ENCODE results near the gene PIPOX. TPM values are rescaled to one million over a fixed set of nuclear protein-coding genes. Genes with fewer than 3 reads are reported as not detected.

The PIPOX gene
- total RNA-seq, 6 donors from 2014 or later, result 0.91 to 3.6 (median 2.2) TPM; not detected in 2

DNA sequence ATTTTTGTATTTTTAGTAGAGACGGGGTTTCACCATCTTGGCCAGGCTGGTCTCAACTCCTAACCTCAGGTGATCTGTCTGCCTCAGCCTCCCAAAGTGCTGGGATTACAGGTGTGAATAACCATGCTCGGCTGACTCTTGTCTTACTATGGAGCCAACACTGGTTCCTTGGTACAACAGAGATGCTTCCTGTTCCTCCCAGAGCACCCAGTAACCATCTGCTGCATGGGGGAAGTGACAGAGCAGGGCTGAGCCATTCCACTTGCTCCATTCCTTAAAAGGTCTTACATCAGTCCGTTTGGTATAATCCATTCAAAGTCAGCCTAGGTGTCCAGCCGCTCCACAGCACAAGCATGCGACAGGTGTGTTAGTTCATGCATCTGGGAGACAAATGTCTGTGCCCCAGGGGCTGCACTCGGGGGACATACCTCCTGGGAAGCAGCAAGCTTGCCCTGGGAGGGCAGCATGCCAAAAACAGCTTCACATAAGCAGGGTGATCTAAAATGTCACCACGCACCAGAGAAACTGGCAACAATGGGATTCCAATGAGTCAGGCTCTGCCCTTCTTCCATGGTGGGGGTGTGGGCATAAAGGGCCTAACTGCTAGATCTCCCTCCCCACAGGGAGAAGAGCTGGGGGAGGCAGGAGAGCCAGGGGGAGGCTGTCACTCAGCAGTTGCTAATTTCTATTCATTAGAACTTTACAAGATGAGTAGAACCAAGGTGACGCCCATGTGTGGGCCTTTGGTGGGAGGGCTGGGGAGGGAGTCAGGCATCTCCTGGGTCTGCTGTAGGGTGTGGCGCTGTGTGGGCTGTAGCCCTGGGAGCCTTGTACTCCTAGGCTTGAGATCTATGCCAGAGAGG, 35.5 kb downstream of the PIPOX start:
- H3K9me3 ChIP-seq, result no peaks in the 10 kb centered on the region
- no peaks in the 10 kb centered on the region for H3K27me3 ChIP-seq
- DNase-seq (no peak), ATAC-seq (ENCODE audit: low FRiP score in 2 of 2) (no peak)
- no peak overlapping the region for H3K4me3 ChIP-seq
- no peak for TF ChIP-seq POLR2A (IDR thresholded peaks at IDR 0.05)
- TF ChIP-seq, protein P1, sequence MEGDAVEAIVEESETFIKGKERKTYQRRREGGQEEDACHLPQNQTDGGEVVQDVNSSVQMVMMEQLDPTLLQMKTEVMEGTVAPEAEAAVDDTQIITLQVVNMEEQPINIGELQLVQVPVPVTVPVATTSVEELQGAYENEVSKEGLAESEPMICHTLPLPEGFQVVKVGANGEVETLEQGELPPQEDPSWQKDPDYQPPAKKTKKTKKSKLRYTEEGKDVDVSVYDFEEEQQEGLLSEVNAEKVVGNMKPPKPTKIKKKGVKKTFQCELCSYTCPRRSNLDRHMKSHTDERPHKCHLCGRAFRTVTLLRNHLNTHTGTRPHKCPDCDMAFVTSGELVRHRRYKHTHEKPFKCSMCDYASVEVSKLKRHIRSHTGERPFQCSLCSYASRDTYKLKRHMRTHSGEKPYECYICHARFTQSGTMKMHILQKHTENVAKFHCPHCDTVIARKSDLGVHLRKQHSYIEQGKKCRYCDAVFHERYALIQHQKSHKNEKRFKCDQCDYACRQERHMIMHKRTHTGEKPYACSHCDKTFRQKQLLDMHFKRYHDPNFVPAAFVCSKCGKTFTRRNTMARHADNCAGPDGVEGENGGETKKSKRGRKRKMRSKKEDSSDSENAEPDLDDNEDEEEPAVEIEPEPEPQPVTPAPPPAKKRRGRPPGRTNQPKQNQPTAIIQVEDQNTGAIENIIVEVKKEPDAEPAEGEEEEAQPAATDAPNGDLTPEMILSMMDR (IDR thresholded peaks at IDR 0.05), result no peak
- TF ChIP-seq POLR2AphosphoS5 (IDR thresholded peaks at IDR 0.05), result no peak
- no peak for TF ChIP-seq EP300 (IDR thresholded peaks at IDR 0.05)
- H3K36me3 ChIP-seq, result peaks cover 0 to 62% (median 43%) of the 10 kb centered on the region in 4 donors
- H3K4me1 ChIP-seq, result no peaks in the 10 kb centered on the region
- WGBS, 2 donors, result 84 to 88% methylated on average over 8 to 9 of the region's 9 CpGs
- no peak overlapping the region for H3K27ac ChIP-seq

DNA sequence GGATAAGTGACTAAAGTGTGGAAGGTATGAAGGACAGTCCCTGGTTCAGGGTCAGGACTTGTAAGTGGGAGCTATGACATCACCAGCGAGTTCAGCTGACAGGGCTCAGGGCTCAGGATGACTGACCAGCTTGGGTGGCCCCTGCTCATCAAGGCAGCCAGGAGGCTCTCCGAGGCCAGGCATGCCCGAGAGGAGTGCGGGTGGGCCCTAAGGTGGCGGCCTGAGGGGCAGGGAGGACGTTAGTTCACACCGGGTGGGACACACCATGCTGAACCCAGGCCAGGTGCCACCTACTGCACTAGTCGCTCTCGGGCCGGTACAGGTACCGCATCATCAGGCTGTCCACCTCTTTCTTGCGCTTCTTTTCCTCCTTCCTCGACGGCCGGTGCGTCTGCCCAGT, 36.5 kb downstream of the PIPOX start:
- Histone ChIP-seq H3K27ac (no peak overlapping the region), H3K36me3 (peaks cover 0 to 69% (median 45%) of the 10 kb centered on the region in 4 donors), H3K9me3 (no peaks in the 10 kb centered on the region), H3K27me3 (no peaks in the 10 kb centered on the region), H3K4me1 (no peaks in the 10 kb centered on the region), H3K4me3 (no peak overlapping the region)
- ATAC-seq (ENCODE audit: low FRiP score in 2 of 2) (no peak), DNase-seq (no peak)
- TF ChIP-seq POLR2AphosphoS5 (IDR thresholded peaks at IDR 0.05) (no peak), EP300 (IDR thresholded peaks at IDR 0.05) (no peak), POLR2A (IDR thresholded peaks at IDR 0.05) (no peak)
- TF ChIP-seq, protein P1 (IDR thresholded peaks at IDR 0.05), result no peak
- 89 to 95% methylated on average over 14 to 16 of the region's 16 CpGs for WGBS, 2 donors

DNA sequence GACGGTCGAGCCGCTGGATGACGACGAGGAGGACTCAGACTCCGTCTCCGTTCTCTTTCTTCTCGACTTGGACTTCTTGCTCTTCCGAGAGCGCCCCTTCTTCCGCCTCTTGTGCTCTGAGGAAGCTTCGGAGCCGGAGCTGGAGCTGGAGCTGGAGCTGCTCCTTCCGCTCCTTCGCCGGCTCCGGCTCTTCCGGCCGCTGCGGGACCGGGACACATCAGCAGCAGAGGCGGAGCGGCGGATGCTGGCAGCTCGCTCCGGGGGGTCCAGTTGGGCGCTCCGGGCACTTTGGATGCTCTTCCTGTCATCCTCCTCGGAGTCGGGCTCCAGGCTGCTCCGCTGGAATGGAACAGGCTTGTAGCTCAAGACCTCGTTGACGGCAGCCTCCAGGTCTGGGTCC, 36.9 kb downstream of the PIPOX start:
- Histone ChIP-seq H3K27me3 (no peaks in the 10 kb centered on the region), H3K27ac (no peak overlapping the region), H3K4me1 (no peaks in the 10 kb centered on the region), H3K9me3 (no peaks in the 10 kb centered on the region), H3K4me3 (no peak overlapping the region), H3K36me3 (peaks cover 0 to 74% (median 45%) of the 10 kb centered on the region in 4 donors)
- TF ChIP-seq, protein P1 (IDR thresholded peaks at IDR 0.05), result no peak
- TF ChIP-seq POLR2AphosphoS5 (IDR thresholded peaks at IDR 0.05) (no peak), EP300 (IDR thresholded peaks at IDR 0.05) (no peak), POLR2A (IDR thresholded peaks at IDR 0.05) (no peak)
- ATAC-seq (ENCODE audit: low FRiP score in 2 of 2), result no peak
- no peak for DNase-seq
- WGBS, 2 donors, result 93 to 95% methylated on average over 24 to 33 of the region's 33 CpGs

DNA sequence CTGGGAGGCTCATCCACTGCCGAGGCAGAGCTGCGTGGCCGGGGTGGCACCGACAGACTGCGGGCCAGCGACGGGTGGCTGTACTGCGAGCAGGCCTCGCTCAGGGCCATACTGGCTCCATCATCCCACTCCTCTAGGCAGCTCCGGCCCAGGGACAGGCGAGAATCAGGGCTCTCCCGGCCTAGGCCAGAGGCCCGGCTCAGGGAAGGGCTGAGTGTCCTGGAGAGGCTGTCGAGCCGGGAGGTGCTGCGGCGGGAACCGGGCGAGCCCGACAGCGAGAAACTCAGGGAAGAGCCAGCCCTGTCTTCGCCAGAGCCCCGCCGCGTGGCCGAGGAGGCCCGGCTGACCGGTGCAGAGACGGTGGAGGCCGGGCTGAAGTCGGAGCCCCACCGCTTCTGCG, 37.4 kb downstream of the PIPOX start:
- DNase-seq (peak in 1 of 2 donors; percentile 85), ATAC-seq (ENCODE audit: low FRiP score in 2 of 2) (no peak)
- H3K27me3 ChIP-seq, result no peaks in the 10 kb centered on the region
- no peaks in the 10 kb centered on the region for H3K9me3 ChIP-seq
- TF ChIP-seq, protein P1 (IDR thresholded peaks at IDR 0.05), result no peak
- TF ChIP-seq EP300 (IDR thresholded peaks at IDR 0.05) (no peak), POLR2AphosphoS5 (IDR thresholded peaks at IDR 0.05) (no peak), POLR2A (IDR thresholded peaks at IDR 0.05) (no peak)
- H3K4me3 ChIP-seq, result no peak overlapping the region
- 96 to 98% methylated on average over 17 to 33 of the region's 33 CpGs for WGBS, 2 donors
- H3K4me1 ChIP-seq, result no peaks in the 10 kb centered on the region
- H3K36me3 ChIP-seq, result peaks cover under 1 to 78% (median 49%) of the 10 kb centered on the region in 4 donors
- H3K27ac ChIP-seq, result no peak overlapping the region
